Hematopoietic multipotent progenitor cell treated with erythropoietin and hydrocortisone succinate and interleukin-3 and kit ligand, for 15 days (in vitro differentiated cells): ENCODE results near the gene C1orf74.

Source experiments
- DNase-seq: peaks from one replicate; pipeline ENCODE4 v3.0.0-alpha.2; 2015; ENCODE audit warnings: low spot score

C1orf74 gene

GRCh38 chr1:209746451-209747165 is 37.8 kb downstream of the C1orf74 start:
- DNase-seq, result no peak

DNA sequence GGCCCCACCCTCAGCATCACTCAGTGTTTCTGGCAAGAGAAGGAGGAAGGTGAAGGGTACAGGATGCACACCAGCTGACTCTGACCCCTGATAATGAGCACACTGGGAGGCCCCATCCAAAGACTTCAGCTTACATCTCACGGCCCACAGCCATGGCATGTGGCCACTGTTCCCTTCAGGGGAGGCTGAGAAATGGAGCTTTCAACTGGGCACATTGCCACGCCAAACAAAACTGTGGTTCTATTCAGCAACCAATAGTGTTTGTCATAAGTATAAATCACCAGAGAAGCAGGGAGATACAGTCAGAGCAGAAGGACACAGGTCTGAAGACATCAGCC is 41.2 kb downstream of the C1orf74 start:
- no peak for DNase-seq

- no peak for DNase-seq
These were observed 41.8 kb downstream of the C1orf74 start for GRCh38 chr1:209742409-209743144.

DNA sequence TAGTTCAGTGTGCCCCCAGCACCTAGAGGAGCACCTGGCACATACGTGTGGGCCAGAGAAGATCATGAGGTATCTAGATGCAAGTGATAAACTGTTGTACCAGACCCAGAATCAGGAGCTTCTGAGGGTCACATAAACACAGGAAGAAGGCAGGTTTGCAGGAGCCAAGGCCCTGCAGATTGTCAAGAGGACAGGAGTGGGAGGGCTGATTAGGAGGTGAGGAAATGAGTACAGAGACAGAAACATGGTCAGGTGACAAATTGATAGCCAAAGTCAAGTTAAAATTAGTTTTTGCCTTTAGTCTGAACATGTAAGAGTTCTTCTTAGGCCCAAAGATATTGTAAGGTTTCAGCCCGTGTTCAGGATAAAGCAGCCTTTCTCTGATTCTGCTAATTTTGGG is 42.5 kb downstream of the C1orf74 start:
- no peak for DNase-seq

- DNase-seq, result no peak
These were observed 43.2 kb downstream of the C1orf74 start for GRCh38 chr1:209741193-209741592.

DNA sequence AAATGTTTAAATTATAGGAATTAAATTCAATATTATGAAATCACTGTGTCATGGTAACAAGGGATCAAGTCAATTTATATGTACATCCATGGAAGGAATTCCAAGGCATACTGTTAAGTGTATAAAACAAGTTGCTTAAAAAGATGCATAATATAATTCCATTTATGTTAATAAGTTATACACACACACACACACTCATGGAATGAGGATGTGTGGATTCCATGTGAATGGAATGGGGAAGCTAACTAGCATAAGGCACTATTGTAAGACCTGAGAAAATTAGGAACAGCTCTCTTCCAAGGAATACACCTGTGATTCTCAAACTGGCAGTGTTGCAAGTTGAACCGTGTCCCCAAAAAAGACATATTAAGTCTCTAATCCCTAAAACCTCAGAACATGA is 46.1 kb downstream of the C1orf74 start:
- no peak for DNase-seq

DNA sequence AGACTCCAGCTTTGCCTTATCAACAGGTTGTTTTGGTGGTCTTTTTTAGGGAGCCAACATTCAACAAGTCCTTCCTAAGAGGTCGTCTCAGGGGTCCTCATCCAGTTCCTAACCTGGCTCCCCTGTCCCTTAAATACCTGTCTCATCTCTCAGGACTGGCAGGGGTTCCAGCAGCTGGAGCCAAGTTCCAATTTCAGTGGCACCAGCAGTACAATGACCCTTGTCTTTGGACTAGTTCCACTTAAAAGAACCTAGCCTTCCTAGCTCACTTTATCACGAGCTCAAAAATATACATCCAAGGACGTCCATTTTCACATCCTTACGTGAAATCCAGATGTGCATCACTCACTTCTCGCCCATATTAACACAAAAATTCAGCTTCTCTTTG is 47.2 kb downstream of the C1orf74 start:
- no peak for DNase-seq

DNA sequence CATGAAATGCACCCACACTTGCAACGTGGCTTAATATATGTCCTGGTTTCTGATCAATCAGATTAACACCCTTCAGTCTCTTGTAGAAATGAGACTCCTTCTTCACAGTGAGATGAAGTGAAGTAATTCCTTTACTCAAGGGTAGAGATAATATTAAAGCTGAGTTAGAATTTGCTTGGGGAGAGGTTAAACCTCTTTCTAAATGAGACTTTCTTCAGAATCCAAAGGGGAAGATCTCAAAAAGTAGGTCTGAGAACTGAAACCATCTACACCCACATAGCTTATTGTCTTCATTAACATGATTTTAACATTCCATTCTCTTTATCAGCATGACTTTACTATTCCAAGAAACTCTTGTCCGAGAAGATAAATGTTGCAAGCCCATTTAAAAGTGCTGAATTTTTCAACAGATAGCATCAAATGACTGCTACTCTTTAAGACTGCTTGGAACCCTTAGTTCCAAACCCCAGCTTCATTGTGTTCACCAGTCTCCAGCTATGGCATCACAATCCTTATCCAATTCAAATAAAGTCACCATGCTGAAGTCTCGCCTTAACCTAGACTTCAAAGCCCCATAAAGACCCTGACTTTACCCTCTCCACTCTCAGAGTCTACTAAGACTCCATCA is 47.8 kb downstream of the C1orf74 start:
- no peak for DNase-seq

GRCh38 chr1:209733409-209734192 is 50.8 kb downstream of the C1orf74 start:
- DNase-seq, result no peak

DNA sequence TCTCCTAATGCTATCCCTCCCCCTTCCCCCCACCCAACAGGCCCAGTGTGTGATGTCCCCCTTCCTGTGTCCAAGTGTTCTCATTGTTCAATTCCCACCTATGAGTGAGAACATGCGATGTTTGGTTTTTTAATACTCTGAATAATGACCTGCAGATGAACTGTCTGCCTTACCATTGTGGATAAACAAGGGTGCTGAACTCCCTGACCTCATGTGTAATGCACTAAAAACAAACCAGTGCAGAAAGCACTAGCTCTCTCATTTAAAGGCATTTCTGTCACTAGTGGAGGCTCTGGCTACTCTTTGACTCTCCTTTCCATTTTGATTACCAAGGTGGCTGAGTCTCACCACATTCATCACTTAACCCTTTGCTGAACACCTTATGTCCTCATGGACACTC is 51.6 kb downstream of the C1orf74 start:
- DNase-seq, result no peak

GRCh38 chr1:209729436-209729835 is 54.9 kb downstream of the C1orf74 start:
- no peak for DNase-seq
